NCI-H1694 treated with DMSO at 0.1 percent for 48 hours (cell line): Measurements from ENCODE around the gene ESRRG.

Source experiments
- DNase-seq: peaks from one replicate; lab custom pipeline; 2025; lab: John Stamatoyannopoulos, UW

ESRRG gene

GRCh38 chr1:216627252-216627651, 96.0 kb downstream of the ESRRG start:
- DNase-seq = no peak

GRCh38 chr1:216626394-216627067, 96.7 kb downstream of the ESRRG start:
- no peak for DNase-seq

- DNase-seq = peak; percentile 36
These were observed 101.7 kb downstream of the ESRRG start for GRCh38 chr1:216621536-216621935.

- no peak for DNase-seq
These were observed 106.0 kb downstream of the ESRRG start for GRCh38 chr1:216617081-216617875.

- no peak for DNase-seq
These were observed 106.8 kb downstream of the ESRRG start for GRCh38 chr1:216616425-216616824.

- DNase-seq = no peak
These were observed 109.0 kb downstream of the ESRRG start for GRCh38 chr1:216614011-216614934.

- DNase-seq = no peak
These were observed 110.9 kb downstream of the ESRRG start for GRCh38 chr1:216612291-216612690.

- no peak for DNase-seq
These were observed 116.0 kb downstream of the ESRRG start for GRCh38 chr1:216607067-216607697.

- DNase-seq = no peak
These were observed 117.1 kb downstream of the ESRRG start for GRCh38 chr1:216606047-216606637.

- peak; percentile 89 for DNase-seq
These were observed 118.5 kb downstream of the ESRRG start for GRCh38 chr1:216604771-216605170.

GRCh38 chr1:216600730-216601609, 122.3 kb downstream of the ESRRG start:
- no peak for DNase-seq

GRCh38 chr1:216599851-216600250, 123.4 kb downstream of the ESRRG start:
- DNase-seq = no peak

- no peak for DNase-seq
These were observed 124.8 kb downstream of the ESRRG start for GRCh38 chr1:216598448-216598847.

GRCh38 chr1:216596281-216596862, 126.9 kb downstream of the ESRRG start:
- DNase-seq = peak; percentile 20

GRCh38 chr1:216587715-216588114, 135.5 kb downstream of the ESRRG start:
- no peak for DNase-seq

GRCh38 chr1:216582151-216582550, 141.1 kb downstream of the ESRRG start:
- no peak for DNase-seq

- DNase-seq = no peak
These were observed 142.6 kb downstream of the ESRRG start for GRCh38 chr1:216580538-216581057.

GRCh38 chr1:216576234-216576937, 146.8 kb downstream of the ESRRG start:
- DNase-seq = no peak

- DNase-seq = peak; percentile 92
These were observed 156.5 kb downstream of the ESRRG start for GRCh38 chr1:216566641-216567205.
